NCI-H1092 (cell line): ENCODE measurements around the gene AP1M2.

Source experiments
- DNase-seq: peaks from one replicate; lab custom pipeline; 2025; lab: John Stamatoyannopoulos, UW

AP1M2 gene

DNA sequence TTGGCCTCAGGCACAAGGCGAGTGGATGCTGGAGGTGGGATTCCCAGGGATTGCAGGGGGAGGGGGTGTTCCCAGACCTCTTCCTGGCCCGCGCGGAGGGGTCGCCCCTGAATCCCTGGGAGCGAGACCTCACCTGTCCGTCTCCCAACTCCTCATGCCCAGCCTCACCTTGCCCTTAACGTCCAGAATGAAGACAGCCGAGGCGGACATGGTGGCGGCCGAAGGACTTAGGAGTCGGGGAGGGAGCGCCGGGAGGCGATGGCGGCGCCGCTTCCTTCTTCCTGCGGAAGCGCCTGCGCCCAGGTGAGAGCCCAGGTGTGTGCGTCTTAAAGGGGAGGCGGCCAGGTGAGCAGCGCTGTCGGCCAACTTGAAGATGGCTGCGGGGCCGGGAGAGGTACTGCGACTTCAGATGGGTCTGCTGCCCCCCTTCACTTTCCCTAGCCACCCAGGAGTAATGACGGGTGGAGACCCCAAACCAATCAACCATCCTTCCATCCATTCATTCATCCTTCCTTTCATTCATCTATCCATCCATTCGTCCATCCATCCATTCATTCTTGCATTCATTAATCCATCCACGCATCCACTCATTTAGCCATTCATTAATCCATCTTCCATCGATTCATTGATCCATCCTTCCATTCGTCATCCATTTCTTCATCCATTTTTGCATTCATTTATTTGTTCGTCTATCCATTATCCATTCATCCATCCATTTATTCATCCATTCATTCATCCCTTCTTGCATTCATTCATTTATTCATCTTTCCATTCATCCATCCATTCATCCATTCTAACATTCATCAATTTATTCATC, at the start of gene AP1M2:
AP1M2 (minus strand) TSS at position 291 of the 817 bp plus-strand sequence; CDS start at position 210, 81 bp downstream.
- no peak for DNase-seq

DNA sequence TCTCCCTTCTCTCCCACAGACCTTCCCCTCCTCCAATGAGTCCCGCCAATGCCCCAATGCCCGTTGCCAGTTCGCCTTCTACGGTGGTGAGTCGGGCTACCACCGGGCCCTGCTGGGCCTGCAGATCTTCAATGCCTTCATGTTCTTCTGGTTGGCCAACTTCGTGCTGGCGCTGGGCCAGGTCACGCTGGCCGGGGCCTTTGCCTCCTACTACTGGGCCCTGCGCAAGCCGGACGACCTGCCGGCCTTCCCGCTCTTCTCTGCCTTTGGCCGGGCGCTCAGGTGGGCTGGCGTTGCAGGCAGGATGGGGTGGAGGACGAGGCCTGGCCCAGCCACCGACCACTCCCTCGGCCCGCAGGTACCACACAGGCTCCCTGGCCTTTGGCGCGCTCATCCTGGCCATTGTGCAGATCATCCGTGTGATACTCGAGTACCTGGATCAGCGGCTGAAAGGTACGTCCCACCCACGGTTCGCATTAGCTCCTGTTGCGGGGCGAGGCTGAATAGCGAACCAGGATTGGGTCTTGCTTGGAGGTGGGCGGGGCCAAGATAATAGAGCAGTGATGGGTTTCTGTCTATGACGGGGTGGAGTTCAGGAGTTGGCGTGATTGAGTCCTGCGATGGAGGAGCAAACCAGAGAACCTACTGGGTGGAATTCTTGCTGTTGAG, 49.3 kb upstream of the AP1M2 start:
- DNase-seq = no peak

DNA sequence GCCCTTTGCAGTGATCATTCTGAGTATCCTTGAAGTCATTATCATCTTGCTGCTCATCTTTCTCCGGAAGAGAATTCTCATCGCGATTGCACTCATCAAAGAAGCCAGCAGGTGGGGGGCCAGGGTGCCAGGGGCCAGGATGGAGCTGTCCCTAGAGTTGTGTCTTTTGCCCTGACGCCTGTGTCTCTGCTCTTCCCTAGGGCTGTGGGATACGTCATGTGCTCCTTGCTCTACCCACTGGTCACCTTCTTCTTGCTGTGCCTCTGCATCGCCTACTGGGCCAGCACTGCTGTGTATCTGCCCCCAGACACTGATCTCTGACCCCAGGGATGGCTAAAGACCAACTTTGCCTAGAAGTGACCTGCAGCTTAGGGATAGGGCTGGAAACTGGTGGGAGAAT, 47.9 kb upstream of the AP1M2 start:
- DNase-seq = no peak

DNA sequence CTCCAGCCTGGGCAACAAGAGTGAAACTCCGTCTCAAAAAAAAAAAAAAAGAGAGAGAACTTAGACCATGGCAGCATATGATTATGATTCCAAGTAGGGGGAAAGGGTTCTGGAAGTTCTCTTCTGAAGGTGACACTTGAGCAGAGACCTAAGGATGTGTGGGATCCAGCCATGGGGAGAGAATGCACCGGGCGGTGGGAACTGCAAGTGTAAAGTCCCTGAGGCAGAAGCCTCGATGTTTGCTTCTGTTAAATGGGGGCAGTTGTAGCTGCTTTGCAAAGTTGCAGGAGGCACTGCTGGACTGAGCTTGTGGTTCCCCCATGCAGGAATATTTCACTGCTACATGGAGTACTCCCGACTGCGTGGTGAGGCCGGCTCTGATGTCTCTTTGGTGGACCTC, 47.3 kb upstream of the AP1M2 start:
- DNase-seq = no peak

DNA sequence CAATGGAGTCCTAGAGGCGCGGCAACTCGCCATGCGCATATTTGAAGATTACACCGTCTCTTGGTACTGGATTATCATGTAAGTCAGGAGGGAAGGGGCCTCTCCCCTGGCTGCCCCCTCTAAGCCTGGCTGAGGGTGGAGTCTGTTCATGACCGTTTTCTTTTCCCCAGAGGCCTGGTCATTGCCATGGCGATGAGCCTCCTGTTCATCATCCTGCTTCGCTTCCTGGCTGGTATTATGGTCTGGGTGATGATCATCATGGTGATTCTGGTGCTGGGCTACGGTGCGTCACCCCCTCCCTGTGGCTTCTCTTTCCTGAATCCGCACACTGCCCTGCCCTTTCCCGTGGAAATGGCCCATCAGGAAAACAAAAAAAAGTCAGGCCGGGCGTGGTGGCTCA, 44.8 kb upstream of the AP1M2 start:
- no peak for DNase-seq

DNA sequence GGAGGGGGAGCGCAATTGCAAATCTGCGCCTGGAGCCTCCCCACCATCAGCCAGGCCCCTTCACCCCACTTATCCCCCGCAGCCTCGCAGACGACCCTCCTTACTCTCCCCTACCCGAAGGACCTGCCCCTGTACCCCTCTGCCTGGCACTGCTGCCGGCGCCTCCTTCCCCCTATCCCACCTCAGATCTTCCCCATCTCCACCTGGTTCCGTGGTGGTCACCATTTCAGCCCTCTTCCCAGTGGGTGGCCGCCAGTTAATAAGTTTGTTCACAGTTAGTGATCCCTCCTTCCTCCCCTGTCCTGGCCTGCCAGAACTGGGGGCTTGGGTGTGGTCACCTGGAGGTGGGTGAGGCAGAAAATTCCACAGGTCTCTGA, 38.6 kb upstream of the AP1M2 start:
- no peak for DNase-seq

DNA sequence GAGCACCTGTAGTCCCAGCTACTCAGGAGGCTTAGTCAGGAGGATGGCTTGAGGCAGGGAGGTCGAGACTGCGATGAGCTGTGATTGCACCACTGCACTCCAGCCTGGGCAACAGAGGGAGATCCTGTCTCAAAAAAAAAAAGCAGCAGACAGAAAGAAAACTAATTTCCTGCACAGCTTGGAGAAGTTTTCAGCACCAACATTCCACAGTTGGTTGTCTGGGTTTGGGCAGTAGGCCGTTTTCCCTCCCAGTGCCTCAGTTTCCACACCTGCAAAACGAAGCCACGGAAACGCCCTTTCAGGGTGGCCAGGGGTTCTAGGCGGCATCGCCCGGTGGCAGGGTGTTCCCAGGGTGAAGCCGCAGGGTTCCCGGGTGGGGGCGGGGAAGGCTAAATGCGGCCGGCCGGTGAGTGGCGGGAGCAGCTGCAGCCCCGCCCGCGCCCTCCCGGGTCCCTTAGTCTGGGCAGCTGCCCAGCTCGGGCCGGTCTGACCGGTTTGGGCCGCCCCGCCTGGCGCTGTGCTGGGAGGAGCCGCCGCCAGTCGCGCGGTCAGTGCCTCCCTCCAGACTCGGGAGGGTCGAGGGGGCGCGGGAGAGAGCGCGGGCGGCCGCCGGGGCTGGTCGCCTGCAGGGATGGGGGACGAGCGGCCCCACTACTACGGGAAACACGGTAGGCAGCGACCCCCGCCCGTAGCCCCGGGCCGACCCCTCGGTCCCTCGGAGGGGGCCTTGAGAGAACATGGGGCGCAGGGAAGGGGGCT, 38.1 kb upstream of the AP1M2 start, which contains the start of gene SLC44A2:
SLC44A2 (plus strand) TSS at position 551 of the 759 bp plus-strand sequence; CDS start at position 632, 81 bp downstream.
- DNase-seq = no peak

DNA sequence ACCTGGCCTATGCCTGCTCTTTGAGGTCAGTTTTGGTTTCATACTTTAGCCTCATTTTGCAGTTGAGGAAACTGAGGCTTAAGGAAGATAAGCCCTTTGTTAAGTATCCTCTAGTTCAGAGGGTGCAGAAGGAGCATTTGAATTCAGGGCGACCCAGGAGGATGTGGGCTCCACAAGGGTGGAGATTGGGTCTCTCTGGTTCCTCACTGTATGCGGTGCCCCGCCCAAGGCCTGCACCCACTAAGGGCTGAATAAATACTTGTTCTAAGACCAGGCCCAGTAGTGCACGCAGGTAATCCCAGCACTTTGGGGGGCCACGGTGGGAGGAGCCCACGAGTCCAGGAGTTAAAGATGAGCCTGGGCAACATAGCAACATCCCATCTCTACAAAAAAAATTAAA, 37.5 kb upstream of the AP1M2 start:
- DNase-seq = no peak

DNA sequence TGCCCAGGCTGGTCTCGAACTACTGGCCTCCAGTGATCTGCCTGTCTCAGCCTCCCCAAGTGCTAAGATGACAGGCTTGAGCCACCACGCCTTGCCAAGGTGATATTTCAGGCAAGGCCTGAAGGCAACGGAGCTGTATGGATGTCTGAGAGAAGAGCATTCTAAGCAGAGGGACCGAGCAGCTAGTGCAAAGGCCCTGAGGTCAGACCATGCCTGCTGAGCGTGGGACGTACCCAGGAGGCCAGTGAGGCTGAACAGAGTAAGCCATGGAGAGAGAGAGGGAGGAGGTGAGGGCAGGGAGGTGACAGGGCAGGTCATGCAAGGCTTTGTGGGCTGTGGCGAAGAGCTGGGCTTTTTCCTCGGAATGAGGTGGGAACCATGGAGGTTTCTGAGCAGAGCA, 34.9 kb upstream of the AP1M2 start:
- no peak for DNase-seq

DNA sequence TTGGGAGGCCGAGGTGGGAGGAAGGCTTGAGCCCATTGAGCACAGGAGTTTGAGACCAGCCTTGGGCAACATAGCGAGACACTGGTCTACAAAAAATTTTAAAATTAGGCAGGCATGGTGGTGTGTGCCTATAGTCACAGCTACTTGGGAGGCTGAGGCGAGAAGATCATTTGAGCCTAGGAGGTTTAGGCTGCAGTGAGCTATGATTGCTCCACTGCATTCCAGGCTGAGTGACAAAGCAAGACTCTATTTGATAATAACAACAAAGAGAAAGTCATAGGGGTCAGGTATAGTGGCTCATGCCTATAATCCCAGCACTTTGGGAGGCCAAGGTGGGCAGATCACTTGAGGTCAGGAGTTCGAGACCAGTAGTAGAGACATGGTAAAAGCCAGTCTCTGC, 33.7 kb upstream of the AP1M2 start:
- no peak for DNase-seq

DNA sequence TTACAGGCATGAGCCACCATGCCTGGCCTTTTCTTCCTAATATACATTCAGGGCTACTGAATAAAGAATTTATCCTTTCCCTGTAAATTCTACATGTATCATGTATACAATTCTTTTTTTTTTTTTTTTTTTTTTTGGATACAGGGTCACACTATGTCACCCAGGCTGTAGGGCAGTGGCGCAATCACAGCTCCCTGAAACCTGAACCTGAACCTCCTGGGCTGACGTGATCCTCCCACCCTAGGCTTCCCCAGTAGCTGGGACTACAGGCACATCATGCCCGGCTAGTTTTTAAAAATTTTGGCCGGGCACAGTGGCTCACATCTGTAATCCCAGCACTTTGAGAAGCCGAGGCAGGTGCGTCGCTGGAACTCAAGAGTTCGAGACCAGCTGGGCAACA, 31.7 kb upstream of the AP1M2 start:
- no peak for DNase-seq

DNA sequence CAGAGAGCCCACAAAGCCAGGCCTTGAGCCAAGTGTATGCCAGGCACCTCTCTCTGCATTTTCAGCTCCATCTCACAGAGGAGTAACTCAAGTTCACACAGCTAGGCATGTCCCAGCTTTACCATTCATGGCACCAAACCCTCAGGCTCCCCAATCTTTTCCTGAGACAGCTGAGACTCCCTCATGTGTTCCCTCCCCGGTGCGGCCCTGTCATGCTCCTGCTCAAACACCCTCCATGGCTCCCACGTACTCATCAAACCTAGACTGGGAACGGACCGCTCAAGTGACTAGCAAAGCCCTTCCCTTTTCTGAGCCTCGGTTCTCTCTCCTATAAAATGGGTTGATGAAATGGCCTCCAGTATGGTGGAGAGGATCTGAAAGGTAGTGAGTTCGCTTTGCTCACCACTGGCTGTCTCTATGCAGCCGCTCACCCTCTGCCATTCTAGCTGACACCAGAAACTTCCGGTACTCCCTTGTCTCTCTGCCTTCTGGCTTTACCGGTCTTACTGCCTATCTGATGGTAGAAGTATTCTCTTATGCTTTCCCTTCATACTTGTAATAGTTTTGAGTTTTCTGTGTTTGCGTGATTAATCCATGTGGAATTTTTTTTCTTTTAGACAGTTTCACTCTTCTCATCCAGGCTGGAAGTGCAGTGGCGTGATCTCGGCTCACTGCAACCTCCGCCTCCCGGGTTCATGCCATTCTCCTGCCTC, 30.5 kb upstream of the AP1M2 start:
- DNase-seq = no peak

DNA sequence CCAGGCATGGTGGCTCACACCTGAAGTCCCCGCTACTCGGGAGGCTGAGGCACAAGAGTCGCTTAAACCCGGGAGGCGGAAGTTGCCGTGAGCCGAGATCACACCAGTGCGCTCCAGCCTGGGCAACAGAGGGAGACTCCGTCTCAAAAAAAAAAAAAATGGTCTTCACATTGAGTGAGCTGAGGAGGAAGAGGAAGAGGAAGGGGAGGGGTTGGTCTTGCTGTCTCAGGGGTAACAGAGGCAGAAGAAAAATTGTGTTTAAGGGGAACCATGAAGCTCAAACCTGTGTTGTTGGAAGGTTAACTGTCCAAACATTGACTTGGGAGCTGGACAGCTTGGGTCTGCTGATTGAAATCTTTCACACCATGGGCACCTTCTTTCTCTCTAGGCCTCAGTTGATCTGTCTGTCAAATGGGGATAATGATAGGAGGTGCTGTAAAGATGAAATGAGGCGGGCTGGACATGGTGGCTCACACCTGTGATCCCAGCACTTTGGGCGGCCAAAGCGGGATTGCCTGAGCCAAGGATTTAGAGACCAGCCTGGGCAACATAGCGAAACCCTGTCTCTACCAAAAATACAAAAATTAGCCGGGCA, 28.4 kb upstream of the AP1M2 start:
- no peak for DNase-seq

DNA sequence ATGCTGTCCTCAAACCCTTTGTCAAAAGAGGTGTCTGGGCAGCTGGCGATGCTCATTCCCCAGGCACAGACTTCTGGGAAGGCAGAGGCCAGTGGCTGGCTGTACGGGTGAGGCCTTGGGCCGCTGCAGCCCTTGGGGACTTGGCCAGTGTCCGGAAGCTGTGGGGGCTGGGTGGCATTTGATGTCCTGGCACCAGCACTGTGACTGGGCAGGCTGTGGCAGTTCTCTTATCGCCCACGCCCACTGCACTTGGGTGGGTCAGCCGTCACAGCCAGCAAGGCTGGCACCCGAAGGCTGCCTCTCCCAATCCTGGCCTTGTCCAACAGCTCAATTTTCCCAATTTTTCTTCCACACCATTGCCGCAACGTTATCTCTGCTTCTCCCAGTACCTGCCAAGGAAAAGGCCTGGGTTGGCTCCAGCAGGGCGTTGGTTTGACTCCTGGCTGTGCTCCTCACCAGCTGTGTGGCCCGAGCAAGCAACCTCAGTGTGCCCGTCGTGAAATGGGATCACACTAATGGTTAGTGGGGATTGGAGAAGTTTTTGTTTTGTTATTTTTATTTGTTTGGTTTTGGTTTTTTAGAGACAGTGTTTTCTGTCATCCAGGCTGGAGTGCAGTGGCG, 25.5 kb upstream of the AP1M2 start:
- no peak for DNase-seq

DNA sequence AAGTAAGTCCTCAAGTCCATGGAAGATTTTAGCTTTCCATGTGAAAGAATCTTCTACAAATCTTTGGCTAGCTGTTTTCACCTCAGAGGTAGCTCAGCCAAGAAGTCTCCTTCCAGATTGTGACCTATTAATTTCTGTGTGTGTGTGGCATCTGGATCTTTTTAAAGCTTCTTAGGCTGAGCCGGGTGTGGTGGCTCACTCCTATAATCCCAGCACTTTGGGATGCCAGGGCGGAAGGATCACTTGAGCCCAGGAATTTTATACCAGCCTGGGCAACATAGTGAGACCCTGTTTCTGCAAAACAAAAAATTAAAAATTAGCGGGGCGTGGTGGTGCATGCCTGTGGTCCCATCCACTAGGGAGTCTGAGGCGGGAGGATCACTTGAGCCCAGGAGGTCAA, 24.8 kb upstream of the AP1M2 start:
- no peak for DNase-seq

DNA sequence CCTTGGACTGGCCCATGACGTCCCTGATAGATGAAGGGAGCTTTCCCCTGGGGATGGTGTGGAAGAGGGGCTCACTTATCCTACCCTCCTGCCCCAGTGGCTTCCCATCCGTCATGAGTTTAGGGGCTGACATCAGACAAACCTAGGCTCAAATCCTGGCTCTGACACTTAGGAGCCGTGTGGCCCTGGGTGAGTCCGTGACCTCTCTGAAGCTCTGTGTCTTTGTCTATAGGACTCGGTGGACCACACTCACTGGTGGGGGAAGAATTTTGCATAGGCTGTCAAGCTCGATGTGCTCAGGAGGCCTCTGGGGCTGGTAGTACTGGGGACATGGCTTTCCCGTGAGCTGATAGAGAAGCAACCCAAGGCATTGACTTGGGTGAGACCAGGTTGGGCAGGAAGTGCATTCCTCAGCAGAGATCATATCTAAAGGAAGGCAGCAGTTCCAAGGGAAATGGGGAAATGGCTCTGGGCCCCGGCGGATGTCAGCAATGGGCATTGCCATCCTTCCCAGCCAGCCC, 17.4 kb upstream of the AP1M2 start:
- DNase-seq = no peak

DNA sequence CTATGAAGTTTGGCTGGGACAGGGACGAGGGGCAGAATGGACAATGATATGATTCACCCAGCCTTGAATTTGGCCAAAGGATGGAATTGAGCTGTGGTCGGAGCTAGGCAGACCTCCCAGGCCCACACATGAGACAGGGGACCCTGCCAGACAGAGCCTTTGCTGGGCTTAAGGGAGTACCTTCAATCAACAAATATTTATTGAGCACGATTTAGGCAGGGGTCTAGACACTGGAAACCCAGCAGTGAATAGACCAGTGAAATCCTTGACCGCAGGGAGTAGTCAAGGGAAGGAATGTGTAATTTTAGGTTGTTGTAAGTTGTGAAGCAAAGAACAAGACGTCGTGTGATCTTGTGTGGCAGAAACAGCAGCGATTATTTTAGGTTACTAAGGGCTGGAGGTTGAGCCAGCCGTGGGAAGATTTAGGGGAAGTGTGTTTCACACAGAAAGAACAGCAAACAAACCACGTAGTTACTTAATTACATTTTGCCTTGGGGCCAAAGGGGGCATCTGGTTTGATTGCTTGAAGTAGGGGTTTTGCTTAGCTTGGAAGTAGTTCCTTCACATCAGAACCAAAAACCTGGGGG, 16.9 kb upstream of the AP1M2 start:
- DNase-seq = no peak

DNA sequence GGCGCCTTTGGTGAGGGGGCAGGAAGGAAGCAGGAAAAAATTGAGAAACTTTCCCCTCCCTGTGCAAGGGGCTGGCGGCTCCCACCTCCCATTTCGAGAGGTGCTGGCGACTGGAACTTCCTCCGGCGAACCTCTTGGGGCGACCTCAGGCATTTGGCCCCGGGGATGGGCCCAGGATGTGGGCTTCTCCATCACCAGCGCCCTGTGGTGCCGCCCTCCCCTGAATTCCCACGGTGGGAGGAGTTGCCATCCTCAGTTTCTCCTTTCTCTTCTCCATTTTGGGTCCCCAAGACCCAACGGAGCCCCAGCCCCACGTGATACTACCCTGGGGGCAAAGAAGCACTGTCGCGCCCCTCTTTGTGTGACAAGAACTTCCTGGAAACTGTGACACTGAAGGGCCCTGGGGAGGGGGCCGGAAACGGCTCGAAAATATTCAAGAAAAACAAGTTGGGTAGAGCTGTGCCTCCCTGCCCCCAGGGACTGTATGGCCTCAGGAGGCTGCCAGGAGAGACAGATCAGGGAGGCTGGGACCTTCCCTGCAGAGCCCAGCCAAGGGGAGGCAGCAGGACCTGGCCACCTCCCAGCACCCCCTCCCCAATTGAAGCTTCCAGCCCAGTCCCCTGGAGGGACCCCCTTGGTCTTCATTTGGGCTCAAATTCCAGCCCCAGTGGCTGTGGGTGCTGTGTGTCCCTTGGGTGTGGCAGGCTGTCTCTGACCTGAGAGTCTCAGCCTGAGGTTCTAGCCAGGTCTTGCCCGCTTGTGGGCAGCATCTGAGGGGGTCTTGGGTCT, 16.2 kb upstream of the AP1M2 start:
- DNase-seq = no peak

DNA sequence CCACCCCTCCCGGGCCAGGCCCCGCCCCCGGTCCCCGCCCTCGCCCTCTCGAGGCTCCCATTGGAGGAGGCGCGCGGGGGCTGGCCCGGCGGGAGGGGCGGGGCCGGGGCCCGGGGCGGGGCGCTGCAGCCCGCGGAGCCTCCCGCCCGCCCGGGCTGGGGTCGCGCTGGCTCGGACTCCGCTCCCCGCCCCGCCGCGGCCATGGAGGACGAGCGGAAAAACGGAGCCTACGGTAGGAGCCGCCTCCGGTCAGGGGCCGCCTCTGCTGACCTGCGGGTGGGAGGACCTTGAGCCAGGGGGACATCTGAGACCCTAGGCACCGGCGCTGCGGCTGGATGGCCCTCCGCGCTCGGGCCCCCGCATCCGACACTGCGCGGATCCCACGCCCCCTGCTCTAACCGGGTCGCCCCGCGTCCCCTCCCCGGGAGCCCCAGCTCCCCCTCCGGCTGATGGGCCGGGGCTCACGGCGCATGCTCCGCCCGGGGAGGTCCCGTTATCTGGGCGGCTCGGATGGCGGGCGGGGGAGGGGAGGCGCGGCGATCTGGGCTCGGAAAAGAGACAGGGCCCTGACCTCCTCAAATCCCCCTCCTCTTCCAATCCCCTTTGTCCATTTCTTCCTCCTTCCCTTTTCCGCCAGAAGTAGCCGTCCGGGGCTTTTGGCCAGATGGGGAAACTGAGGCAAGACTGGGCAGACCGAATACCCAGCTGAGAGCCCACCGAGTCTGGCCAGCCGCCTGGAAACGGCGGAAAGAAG, 15.4 kb upstream of the AP1M2 start:
- peak; percentile 35 for DNase-seq
